ENCODE data around the gene ESPNL. TPM values are rescaled to one million over a fixed set of nuclear protein-coding genes. Genes with fewer than 3 reads are reported as not detected.
"Not testable (repeated sequence)": the region's sequence is repeated elsewhere in the genome, so short reads cannot be mapped to it uniquely, and the experiment has no call there.

ESPNL gene
- polyA plus RNA-seq, 1 donor from 2014 or later = 5.5 TPM

DNA sequence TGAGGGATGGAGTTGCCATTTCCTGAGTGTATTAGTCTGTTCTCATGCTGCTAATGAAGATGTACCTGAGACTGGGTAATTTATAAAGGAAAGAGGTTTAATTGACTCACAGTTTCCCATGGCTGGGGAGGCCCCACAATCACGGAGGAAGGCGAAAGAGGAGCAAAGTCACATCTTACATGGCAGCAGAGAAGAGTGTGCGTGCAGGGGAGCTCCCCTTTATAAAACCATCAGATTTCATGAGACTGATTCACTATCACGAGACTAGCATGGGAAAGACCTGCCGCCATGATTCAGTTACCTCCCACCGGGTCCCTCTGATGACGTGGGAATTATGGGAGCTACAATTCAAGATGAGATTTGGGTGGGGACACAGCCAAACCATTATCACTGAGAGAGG lies 33.4 kb upstream of the ESPNL start:
- H3K4me3 Mint-ChIP-seq, H3K9me3 Mint-ChIP-seq, H3K27me3 Mint-ChIP-seq, H3K27ac Mint-ChIP-seq: not testable (repeated sequence)
- Mint-ChIP-seq H3K36me3 (peaks cover 11% of the 10 kb centered on the region), H3K4me1 (peaks cover 3 to 15% (median 10%) of the 10 kb centered on the region in 3 donors)

DNA sequence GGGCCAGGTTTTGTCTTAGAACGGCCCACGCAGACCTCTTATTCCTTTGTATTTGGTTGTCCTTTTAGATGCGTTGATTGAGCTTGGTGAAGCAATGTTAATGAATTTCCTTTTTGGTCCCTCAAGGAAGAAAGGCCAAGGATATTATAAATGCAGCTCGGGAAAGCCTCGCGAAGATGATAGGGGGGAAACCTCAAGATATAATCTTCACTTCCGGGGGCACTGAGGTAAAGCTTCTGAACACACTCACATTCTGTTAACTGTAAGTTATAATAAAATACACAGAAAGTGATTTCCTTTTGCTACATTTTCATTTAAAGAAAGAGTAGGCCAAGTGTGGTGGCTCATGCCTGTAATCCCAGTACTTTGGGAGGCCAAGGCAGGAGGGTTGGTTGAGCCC lies 32.2 kb upstream of the ESPNL start:
- Mint-ChIP-seq H3K9me3 (peaks cover 0 to 10% (median 1%) of the 10 kb centered on the region in 3 donors), H3K4me1 (peaks cover under 1 to 12% (median 3%) of the 10 kb centered on the region in 3 donors), H3K36me3 (peaks cover 20% of the 10 kb centered on the region), H3K27ac (no peak overlapping the region), H3K4me3 (no peak overlapping the region), H3K27me3 (no peaks in the 10 kb centered on the region)

- Mint-ChIP-seq H3K4me1 (peaks cover 0 to 12% (median 0%) of the 10 kb centered on the region in 3 donors), H3K4me3 (peak overlapping the region in 1 of 4 donors; percentile 12), H3K36me3 (peaks cover 18% of the 10 kb centered on the region), H3K9me3 (peaks cover 0 to 12% (median 1%) of the 10 kb centered on the region in 3 donors), H3K27ac (peak overlapping the region in 1 of 3 donors; percentile 78), H3K27me3 (no peaks in the 10 kb centered on the region)
Measured at GRCh38 chr2:238069021-238069709, 31.0 kb upstream of the ESPNL start.

DNA sequence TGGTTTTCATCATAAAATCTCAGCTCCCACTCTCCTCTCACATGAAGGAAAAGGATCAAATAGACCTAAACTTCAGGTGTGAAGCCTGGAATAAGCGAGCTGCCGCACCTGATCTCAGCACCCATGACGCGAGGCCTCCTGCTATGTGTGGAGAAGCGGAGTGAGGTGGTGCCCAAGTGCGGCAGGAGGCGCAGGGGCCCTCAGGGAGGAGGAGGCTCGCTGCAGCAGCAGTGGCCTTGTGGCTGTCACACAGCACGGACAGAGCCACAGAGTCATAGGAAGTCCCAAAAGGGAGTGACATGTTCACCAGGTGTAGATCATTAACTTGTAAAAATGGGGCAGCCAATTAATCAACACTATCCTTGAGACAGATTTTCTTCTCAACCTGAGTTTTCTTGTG lies 30.3 kb upstream of the ESPNL start:
- Mint-ChIP-seq H3K27me3 (no peaks in the 10 kb centered on the region), H3K27ac (no peak overlapping the region), H3K4me3 (no peak overlapping the region), H3K4me1 (peaks cover 0 to 12% (median 0%) of the 10 kb centered on the region in 3 donors), H3K9me3 (peaks cover 0 to 12% (median 1%) of the 10 kb centered on the region in 3 donors), H3K36me3 (peaks cover 19% of the 10 kb centered on the region)

DNA sequence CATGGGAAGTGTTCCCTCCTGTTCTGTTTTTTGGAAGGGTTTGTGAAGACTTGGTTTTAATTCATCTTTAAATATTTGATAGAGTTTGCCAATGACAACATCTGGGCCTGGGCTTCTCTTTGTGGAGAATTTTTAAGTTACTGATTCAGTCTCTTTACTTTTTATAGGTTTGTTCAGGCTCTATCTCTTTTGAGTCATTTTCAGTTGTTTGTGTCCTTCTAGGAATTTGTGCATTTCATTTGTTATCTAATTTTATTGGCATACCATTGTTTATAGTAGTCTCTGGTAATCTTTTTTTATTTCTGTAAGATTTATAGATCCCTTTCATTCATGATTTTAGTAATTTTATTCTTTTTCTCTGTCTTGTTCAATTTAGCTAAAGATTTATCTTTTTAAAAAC lies 24.7 kb upstream of the ESPNL start:
- Mint-ChIP-seq H3K36me3 (peaks cover 27% of the 10 kb centered on the region), H3K4me3 (no peak overlapping the region), H3K27me3 (no peaks in the 10 kb centered on the region), H3K27ac (peak overlapping the region in 1 of 3 donors; percentile 71), H3K4me1 (peaks cover 0 to 2% (median 0%) of the 10 kb centered on the region in 3 donors), H3K9me3 (peaks cover 0 to 15% (median 3%) of the 10 kb centered on the region in 3 donors)

DNA sequence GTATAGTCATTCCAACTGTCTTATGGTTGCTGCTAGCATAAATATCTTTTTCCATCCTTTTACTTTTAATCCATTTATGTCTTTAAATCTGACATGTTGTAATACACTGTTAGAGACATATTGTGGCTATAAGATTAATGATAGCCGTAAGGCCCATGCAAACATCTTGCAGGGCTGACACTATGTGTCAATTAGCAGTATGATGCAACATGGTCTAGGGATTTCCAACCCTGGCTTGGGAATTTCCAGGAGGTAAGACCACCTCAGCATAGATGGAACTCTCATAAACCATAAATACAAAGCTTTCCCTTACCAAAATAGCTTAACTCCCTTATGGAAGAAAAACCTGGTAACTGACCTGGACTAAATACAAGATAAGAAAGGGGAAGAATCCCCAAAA lies 22.8 kb upstream of the ESPNL start:
- Mint-ChIP-seq H3K4me3 (no peak overlapping the region), H3K4me1 (peaks cover 0 to 2% (median 0%) of the 10 kb centered on the region in 3 donors), H3K36me3 (peaks cover 24% of the 10 kb centered on the region), H3K9me3 (peaks cover 0 to 11% (median 2%) of the 10 kb centered on the region in 3 donors), H3K27me3 (no peaks in the 10 kb centered on the region), H3K27ac (no peak overlapping the region)

- H3K36me3 Mint-ChIP-seq = peaks cover 18% of the 10 kb centered on the region
- peaks cover 0 to 3% (median 2%) of the 10 kb centered on the region in 3 donors for H3K9me3 Mint-ChIP-seq
- H3K4me3 Mint-ChIP-seq = no peak overlapping the region
Measured at GRCh38 chr2:238079874-238080327, 20.2 kb upstream of the ESPNL start.

DNA sequence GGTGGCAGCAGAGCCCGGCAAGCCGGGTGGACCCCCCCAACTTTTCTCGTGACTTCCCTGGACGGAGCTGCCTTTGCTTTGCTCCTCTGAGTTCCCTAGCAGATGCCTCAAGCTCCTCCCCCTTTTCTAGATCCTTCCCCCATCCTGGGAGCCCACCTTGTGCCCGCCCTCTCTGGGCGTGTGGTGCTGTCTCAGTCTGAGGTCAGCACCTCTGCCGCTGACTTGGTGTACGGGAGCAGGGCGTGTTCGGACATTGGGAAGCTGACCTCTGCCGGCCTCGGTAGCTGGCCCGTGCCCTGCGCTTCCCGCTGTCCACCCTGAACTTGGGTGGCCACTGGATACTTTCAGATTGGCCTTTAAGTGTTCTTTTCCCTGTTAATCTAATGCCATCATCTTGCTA lies 19.6 kb upstream of the ESPNL start:
- Mint-ChIP-seq H3K4me3 (no peak overlapping the region), H3K4me1 (peaks cover 0 to 3% (median 0%) of the 10 kb centered on the region in 3 donors), H3K27ac (no peak overlapping the region), H3K27me3 (no peaks in the 10 kb centered on the region), H3K9me3 (peaks cover 0 to 3% (median 2%) of the 10 kb centered on the region in 3 donors), H3K36me3 (peaks cover 18% of the 10 kb centered on the region)

More at GRCh38 chr2:238079874-238080327, 20.2 kb upstream of the ESPNL start:
- Mint-ChIP-seq H3K27me3 (no peaks in the 10 kb centered on the region), H3K27ac (no peak overlapping the region), H3K4me1 (peaks cover 0 to 2% (median 0%) of the 10 kb centered on the region in 3 donors)

GRCh38 chr2:238081150-238081549 lies 19.0 kb upstream of the ESPNL start:
- no peak overlapping the region for H3K27ac Mint-ChIP-seq

DNA sequence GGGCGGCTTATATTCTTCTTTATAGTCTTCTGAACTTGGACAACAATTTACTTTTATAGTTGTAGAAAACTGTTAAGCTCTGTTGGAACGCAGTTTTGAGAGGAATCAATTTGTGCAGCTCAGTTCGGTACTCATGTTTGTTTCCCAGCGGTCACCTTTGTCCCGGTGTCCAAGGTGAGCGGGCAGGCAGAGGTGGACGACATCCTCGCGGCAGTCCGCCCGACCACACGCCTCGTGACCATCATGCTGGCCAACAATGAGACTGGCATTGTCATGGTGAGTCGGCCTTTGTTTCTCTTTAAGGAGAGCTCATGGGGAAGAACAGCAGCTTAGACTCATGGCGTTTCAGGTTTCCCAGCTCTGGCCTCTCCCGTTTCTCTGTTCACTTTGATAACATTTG lies 18.6 kb upstream of the ESPNL start:
- H3K27ac Mint-ChIP-seq = no peak overlapping the region
- peaks cover 0 to 3% (median 2%) of the 10 kb centered on the region in 3 donors for H3K9me3 Mint-ChIP-seq
- peaks cover 0 to 3% (median 0%) of the 10 kb centered on the region in 3 donors for H3K4me1 Mint-ChIP-seq
- no peaks in the 10 kb centered on the region for H3K27me3 Mint-ChIP-seq
- peaks cover 18% of the 10 kb centered on the region for H3K36me3 Mint-ChIP-seq
- H3K4me3 Mint-ChIP-seq = no peak overlapping the region

More at GRCh38 chr2:238081150-238081549, 19.0 kb upstream of the ESPNL start:
- H3K4me3 Mint-ChIP-seq = no peak overlapping the region
- H3K4me1 Mint-ChIP-seq = peaks cover 0 to 3% (median 0%) of the 10 kb centered on the region in 3 donors
- H3K9me3 Mint-ChIP-seq = peaks cover 0 to 3% (median 2%) of the 10 kb centered on the region in 3 donors
- H3K27me3 Mint-ChIP-seq = no peaks in the 10 kb centered on the region
- peaks cover 18% of the 10 kb centered on the region for H3K36me3 Mint-ChIP-seq

DNA sequence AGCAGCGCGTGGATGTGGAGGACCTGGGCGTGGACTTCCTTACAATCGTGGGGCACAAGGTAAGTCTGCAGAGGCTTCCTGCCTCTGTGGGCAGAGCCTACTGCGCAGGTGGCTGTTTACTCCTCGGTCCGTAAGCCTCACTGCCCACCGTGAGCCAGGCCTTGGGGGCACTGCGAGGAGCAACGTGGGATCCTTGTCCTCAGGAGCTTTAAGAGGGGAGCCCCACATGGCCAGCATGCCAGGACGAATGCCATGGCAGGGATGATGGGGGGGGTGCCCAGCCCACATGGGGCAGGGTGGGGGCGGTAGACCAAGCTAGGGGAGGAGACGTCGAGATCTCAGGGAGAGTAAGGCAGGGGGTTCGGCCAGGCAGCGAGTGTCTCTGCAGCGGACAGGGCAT lies 18.0 kb upstream of the ESPNL start:
- Mint-ChIP-seq H3K9me3 (no peaks in the 10 kb centered on the region), H3K4me1 (peaks cover 3 to 6% (median 3%) of the 10 kb centered on the region in 3 donors), H3K36me3 (peaks cover 13% of the 10 kb centered on the region), H3K27ac (no peak overlapping the region), H3K27me3 (no peaks in the 10 kb centered on the region), H3K4me3 (no peak overlapping the region)

DNA sequence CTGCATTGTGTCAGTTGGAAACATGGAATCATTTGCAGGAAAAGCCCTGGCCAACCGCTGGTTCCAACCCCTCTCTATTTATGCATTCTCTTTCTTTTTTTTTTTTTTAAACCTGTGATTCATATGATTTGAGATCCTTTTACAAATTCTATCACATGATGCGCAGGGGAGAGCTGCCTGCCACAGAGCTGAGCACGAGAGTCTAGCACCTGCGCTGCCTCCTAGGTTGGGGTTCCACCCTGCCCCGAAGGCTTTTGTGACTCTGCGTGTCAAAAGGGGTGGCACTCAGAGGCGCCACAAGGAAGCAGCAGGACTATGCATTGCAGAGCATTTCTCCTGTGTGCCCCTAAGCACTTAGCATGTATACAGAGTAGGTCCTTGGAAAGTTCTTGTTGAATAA lies 17.3 kb upstream of the ESPNL start:
- Mint-ChIP-seq H3K4me3 (no peak overlapping the region), H3K27ac (no peak overlapping the region), H3K9me3 (no peaks in the 10 kb centered on the region), H3K4me1 (peaks cover 8 to 10% (median 8%) of the 10 kb centered on the region in 3 donors), H3K36me3 (peaks cover 8% of the 10 kb centered on the region), H3K27me3 (no peaks in the 10 kb centered on the region)

DNA sequence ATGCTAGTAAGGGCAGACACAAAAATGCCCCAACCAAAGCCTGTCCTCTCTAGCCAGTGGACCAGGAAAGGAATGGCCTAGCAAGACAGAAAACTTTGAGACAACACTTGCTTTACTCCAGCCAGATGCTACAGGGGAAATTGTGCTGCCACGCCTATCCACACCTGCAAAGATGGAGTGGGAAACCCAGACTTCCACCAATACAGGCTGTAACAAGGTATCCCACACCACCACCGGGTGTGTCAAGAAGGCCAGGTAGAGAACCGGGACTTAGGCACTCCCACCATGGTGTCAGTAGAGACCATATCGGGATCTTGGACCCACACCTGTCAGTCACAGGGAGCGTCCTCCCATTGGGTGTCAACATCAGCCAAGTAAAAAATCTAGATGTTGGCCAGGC lies 16.2 kb upstream of the ESPNL start:
- Mint-ChIP-seq H3K4me3 (no peak overlapping the region), H3K4me1 (peaks cover 8 to 10% (median 8%) of the 10 kb centered on the region in 3 donors), H3K27ac (no peak overlapping the region), H3K27me3 (no peaks in the 10 kb centered on the region), H3K9me3 (no peaks in the 10 kb centered on the region), H3K36me3 (peaks cover 4% of the 10 kb centered on the region)

GRCh38 chr2:238084761-238085160 lies 15.4 kb upstream of the ESPNL start:
- Mint-ChIP-seq H3K36me3 (peaks cover 4% of the 10 kb centered on the region), H3K27me3 (no peaks in the 10 kb centered on the region)

DNA sequence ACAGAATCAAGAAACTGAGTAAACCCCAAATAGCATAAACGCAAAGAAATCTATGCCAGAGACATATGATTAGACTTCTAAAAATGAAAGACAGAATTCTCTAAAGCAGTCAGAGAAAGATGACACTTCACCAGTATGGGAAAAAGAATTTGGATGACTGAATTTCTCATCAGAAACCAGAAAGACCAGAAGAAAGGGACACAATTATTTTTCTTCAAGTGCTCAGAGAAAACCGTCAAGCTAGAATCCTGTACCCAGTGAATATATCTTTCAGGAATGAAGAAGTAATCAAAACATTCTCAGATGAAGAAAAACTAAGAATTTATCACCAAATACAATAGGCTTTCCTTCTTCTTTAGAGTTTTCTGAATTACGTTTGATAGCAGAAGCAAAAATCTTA lies 14.2 kb upstream of the ESPNL start:
- H3K4me1 Mint-ChIP-seq = peaks cover 8 to 11% (median 10%) of the 10 kb centered on the region in 3 donors
- no peaks in the 10 kb centered on the region for H3K9me3 Mint-ChIP-seq
- H3K27me3 Mint-ChIP-seq = no peaks in the 10 kb centered on the region
- H3K4me3 Mint-ChIP-seq = no peak overlapping the region
- no peak overlapping the region for H3K27ac Mint-ChIP-seq
- H3K36me3 Mint-ChIP-seq = peaks cover 4% of the 10 kb centered on the region

More at GRCh38 chr2:238084761-238085160, 15.4 kb upstream of the ESPNL start:
- no peak overlapping the region for H3K4me3 Mint-ChIP-seq
- H3K27ac Mint-ChIP-seq = no peak overlapping the region
- peaks cover 8 to 10% (median 9%) of the 10 kb centered on the region in 3 donors for H3K4me1 Mint-ChIP-seq
- no peaks in the 10 kb centered on the region for H3K9me3 Mint-ChIP-seq

DNA sequence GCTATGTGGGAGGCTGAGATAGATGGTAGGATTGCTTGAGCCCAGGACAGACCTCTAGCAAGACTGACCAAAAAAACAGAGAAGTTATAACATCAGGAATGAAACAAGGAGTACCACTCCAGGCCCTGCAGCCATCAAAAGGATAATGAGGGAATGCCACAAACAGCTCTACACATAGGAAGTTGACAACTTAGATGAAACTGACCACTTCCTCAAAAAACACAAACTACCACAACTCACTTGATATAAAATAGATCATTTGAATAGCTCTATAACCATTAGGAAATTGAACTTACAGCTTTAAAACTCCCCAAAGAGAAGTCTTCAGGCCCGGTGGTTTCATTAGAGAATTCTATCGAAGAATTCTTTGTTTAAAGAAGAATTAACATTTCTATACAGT lies 12.9 kb upstream of the ESPNL start:
- Mint-ChIP-seq H3K4me3 (peak overlapping the region in 2 of 4 donors; percentile 9 to 19), H3K9me3 (no peaks in the 10 kb centered on the region), H3K36me3 (peaks cover 2% of the 10 kb centered on the region), H3K27me3 (no peaks in the 10 kb centered on the region), H3K4me1 (peaks cover 8 to 11% (median 10%) of the 10 kb centered on the region in 3 donors), H3K27ac (no peak overlapping the region)
